ENCODE measurements around the gene ITGA5.

The ITGA5 gene

GRCh38 chr12:54397157-54397556, 21.9 kb downstream of the ITGA5 start:
- Histone ChIP-seq H3K36me3 (ENCODE audit: control insufficient read depth, insufficient read depth, low read length) (peaks cover 20% of the 10 kb centered on the region; the same call in 1 of the 2 replicates), H3K4me3 (ENCODE audit: low read length) (no peak overlapping the region), H3K4me1 (ENCODE audit: control insufficient read depth, insufficient read depth, low read length) (0 out of 2 replicates have a peak, but pooled peaks cover 2% of the 10 kb centered on the region), H3K9me3 (ENCODE audit: control insufficient read depth, insufficient read depth, low read length) (no peaks in the 10 kb centered on the region), H3K27ac (ENCODE audit: low read length) (no peak overlapping the region), H3K27me3 (ENCODE audit: control insufficient read depth, insufficient read depth, low read length) (peaks cover 1% of the 10 kb centered on the region; the same call in 1 of the 2 replicates)
- no peak for DNase-seq (ENCODE audit: low read depth, low spot score)
- WGBS (ENCODE audit: insufficient coverage, insufficient read length) = no CpG with 5 or more reads among the region's 1 CpG

GRCh38 chr12:54395545-54395944, 23.5 kb downstream of the ITGA5 start:
- peaks cover 12% of the 10 kb centered on the region; the same call in 1 of the 2 replicates for H3K36me3 ChIP-seq (ENCODE audit: control insufficient read depth, insufficient read depth, low read length)
- DNase-seq (ENCODE audit: low read depth, low spot score) = no peak

GRCh38 chr12:54394986-54395385, 24.1 kb downstream of the ITGA5 start:
- DNase-seq (ENCODE audit: low read depth, low spot score) = no peak
- no CpG with 5 or more reads among the region's 1 CpG for WGBS (ENCODE audit: insufficient coverage, insufficient read length)
- H3K9me3 ChIP-seq (ENCODE audit: control insufficient read depth, insufficient read depth, low read length) = no peaks in the 10 kb centered on the region
- no peak overlapping the region for H3K4me3 ChIP-seq (ENCODE audit: low read length)
- H3K36me3 ChIP-seq (ENCODE audit: control insufficient read depth, insufficient read depth, low read length) = peaks cover 11% of the 10 kb centered on the region; the same call in 1 of the 2 replicates
- peaks cover 2% of the 10 kb centered on the region; the same call in 1 of the 2 replicates for H3K4me1 ChIP-seq (ENCODE audit: control insufficient read depth, insufficient read depth, low read length)
- no peak overlapping the region for H3K27ac ChIP-seq (ENCODE audit: low read length)
- peaks cover 1% of the 10 kb centered on the region; the same call in 1 of the 2 replicates for H3K27me3 ChIP-seq (ENCODE audit: control insufficient read depth, insufficient read depth, low read length)

More at GRCh38 chr12:54395545-54395944, 23.5 kb downstream of the ITGA5 start:
- Histone ChIP-seq H3K9me3 (ENCODE audit: control insufficient read depth, insufficient read depth, low read length) (no peaks in the 10 kb centered on the region), H3K27me3 (ENCODE audit: control insufficient read depth, insufficient read depth, low read length) (peaks cover 1% of the 10 kb centered on the region; the same call in 1 of the 2 replicates), H3K4me1 (ENCODE audit: control insufficient read depth, insufficient read depth, low read length) (0 out of 2 replicates have a peak, but pooled peaks cover 2% of the 10 kb centered on the region), H3K27ac (ENCODE audit: low read length) (no peak overlapping the region), H3K4me3 (ENCODE audit: low read length) (no peak overlapping the region)

GRCh38 chr12:54394281-54394719, 24.8 kb downstream of the ITGA5 start:
- DNase-seq (ENCODE audit: low read depth, low spot score) = no peak
- no CpG with 5 or more reads among the region's 4 CpGs for WGBS (ENCODE audit: insufficient coverage, insufficient read length)
- peaks cover 2% of the 10 kb centered on the region; the same call in 1 of the 2 replicates for H3K4me1 ChIP-seq (ENCODE audit: control insufficient read depth, insufficient read depth, low read length)
- no peak overlapping the region for H3K4me3 ChIP-seq (ENCODE audit: low read length)
- H3K27ac ChIP-seq (ENCODE audit: low read length) = no peak overlapping the region
- H3K27me3 ChIP-seq (ENCODE audit: control insufficient read depth, insufficient read depth, low read length) = peaks cover 1% of the 10 kb centered on the region; the same call in 1 of the 2 replicates
- H3K9me3 ChIP-seq (ENCODE audit: control insufficient read depth, insufficient read depth, low read length) = no peaks in the 10 kb centered on the region
- H3K36me3 ChIP-seq (ENCODE audit: control insufficient read depth, insufficient read depth, low read length) = peaks cover 11% of the 10 kb centered on the region; the same call in 1 of the 2 replicates

- DNase-seq (ENCODE audit: low read depth, low spot score) = no peak
- H3K9me3 ChIP-seq (ENCODE audit: control insufficient read depth, insufficient read depth, low read length) = no peaks in the 10 kb centered on the region
- no peak overlapping the region for H3K4me3 ChIP-seq (ENCODE audit: low read length)
- H3K27me3 ChIP-seq (ENCODE audit: control insufficient read depth, insufficient read depth, low read length) = peaks cover 1% of the 10 kb centered on the region; the same call in 1 of the 2 replicates
- H3K27ac ChIP-seq (ENCODE audit: low read length) = no peak overlapping the region
- peaks cover 11% of the 10 kb centered on the region; the same call in 1 of the 2 replicates for H3K36me3 ChIP-seq (ENCODE audit: control insufficient read depth, insufficient read depth, low read length)
- H3K4me1 ChIP-seq (ENCODE audit: control insufficient read depth, insufficient read depth, low read length) = peaks cover 4% of the 10 kb centered on the region
- WGBS (ENCODE audit: insufficient coverage, insufficient read length) = no CpG with 5 or more reads among the region's 3 CpGs
These were observed 25.3 kb downstream of the ITGA5 start for GRCh38 chr12:54393743-54394142.

- DNase-seq (ENCODE audit: low read depth, low spot score) = no peak
- Histone ChIP-seq H3K36me3 (ENCODE audit: control insufficient read depth, insufficient read depth, low read length) (peaks cover 8% of the 10 kb centered on the region; the same call in 1 of the 2 replicates), H3K27me3 (ENCODE audit: control insufficient read depth, insufficient read depth, low read length) (peaks cover 1% of the 10 kb centered on the region; the same call in 1 of the 2 replicates), H3K9me3 (ENCODE audit: control insufficient read depth, insufficient read depth, low read length) (no peaks in the 10 kb centered on the region), H3K4me3 (ENCODE audit: low read length) (no peak overlapping the region), H3K27ac (ENCODE audit: low read length) (no peak overlapping the region), H3K4me1 (ENCODE audit: control insufficient read depth, insufficient read depth, low read length) (peaks cover 4% of the 10 kb centered on the region)
- WGBS (ENCODE audit: insufficient coverage, insufficient read length) = no CpG with 5 or more reads among the region's 6 CpGs
These were observed 25.9 kb downstream of the ITGA5 start for GRCh38 chr12:54393207-54393609.

- Histone ChIP-seq H3K4me3 (ENCODE audit: low read length) (no peak overlapping the region), H3K4me1 (ENCODE audit: control insufficient read depth, insufficient read depth, low read length) (peaks cover 5% of the 10 kb centered on the region), H3K36me3 (ENCODE audit: control insufficient read depth, insufficient read depth, low read length) (peaks cover 6% of the 10 kb centered on the region; the same call in 1 of the 2 replicates), H3K9me3 (ENCODE audit: control insufficient read depth, insufficient read depth, low read length) (no peaks in the 10 kb centered on the region), H3K27ac (ENCODE audit: low read length) (no peak overlapping the region), H3K27me3 (ENCODE audit: control insufficient read depth, insufficient read depth, low read length) (peaks cover 1% of the 10 kb centered on the region; the same call in 1 of the 2 replicates)
- DNase-seq (ENCODE audit: low read depth, low spot score) = no peak
- 100% methylated on average over 2 of the region's 8 CpGs for WGBS (ENCODE audit: insufficient coverage, insufficient read length)
These were observed 26.4 kb downstream of the ITGA5 start for GRCh38 chr12:54392485-54393206.

GRCh38 chr12:54390668-54391551, 28.2 kb downstream of the ITGA5 start:
- Histone ChIP-seq H3K4me3 (ENCODE audit: low read length) (peak overlapping the region; percentile 58; the same call in 1 of the 2 replicates), H3K27ac (ENCODE audit: low read length) (no peak overlapping the region), H3K9me3 (ENCODE audit: control insufficient read depth, insufficient read depth, low read length) (no peaks in the 10 kb centered on the region), H3K27me3 (ENCODE audit: control insufficient read depth, insufficient read depth, low read length) (peaks cover 1% of the 10 kb centered on the region; the same call in 1 of the 2 replicates), H3K36me3 (ENCODE audit: control insufficient read depth, insufficient read depth, low read length) (no peaks in the 10 kb centered on the region), H3K4me1 (ENCODE audit: control insufficient read depth, insufficient read depth, low read length) (peaks cover 16% of the 10 kb centered on the region)
- DNase-seq (ENCODE audit: low read depth, low spot score) = no peak
- no CpG with 5 or more reads among the region's 51 CpGs for WGBS (ENCODE audit: insufficient coverage, insufficient read length)

- H3K9me3 ChIP-seq (ENCODE audit: control insufficient read depth, insufficient read depth, low read length) = no peaks in the 10 kb centered on the region
- no peaks in the 10 kb centered on the region for H3K36me3 ChIP-seq (ENCODE audit: control insufficient read depth, insufficient read depth, low read length)
- no peak for DNase-seq (ENCODE audit: low read depth, low spot score)
- H3K27ac ChIP-seq (ENCODE audit: low read length) = no peak overlapping the region
- H3K4me1 ChIP-seq (ENCODE audit: control insufficient read depth, insufficient read depth, low read length) = peaks cover 21% of the 10 kb centered on the region
- peaks cover 1% of the 10 kb centered on the region; the same call in 1 of the 2 replicates for H3K27me3 ChIP-seq (ENCODE audit: control insufficient read depth, insufficient read depth, low read length)
- no CpG with 5 or more reads among the region's 7 CpGs for WGBS (ENCODE audit: insufficient coverage, insufficient read length)
- peak overlapping the region; percentile 58; the same call in 1 of the 2 replicates for H3K4me3 ChIP-seq (ENCODE audit: low read length)
These were observed 28.8 kb downstream of the ITGA5 start for GRCh38 chr12:54390176-54390667.
